ENCODE measurements around the gene PSKH1.
A peak's percentile ranks its signal among the peaks of the same experiment; 100 is the strongest.

PSKH1 gene

DNA sequence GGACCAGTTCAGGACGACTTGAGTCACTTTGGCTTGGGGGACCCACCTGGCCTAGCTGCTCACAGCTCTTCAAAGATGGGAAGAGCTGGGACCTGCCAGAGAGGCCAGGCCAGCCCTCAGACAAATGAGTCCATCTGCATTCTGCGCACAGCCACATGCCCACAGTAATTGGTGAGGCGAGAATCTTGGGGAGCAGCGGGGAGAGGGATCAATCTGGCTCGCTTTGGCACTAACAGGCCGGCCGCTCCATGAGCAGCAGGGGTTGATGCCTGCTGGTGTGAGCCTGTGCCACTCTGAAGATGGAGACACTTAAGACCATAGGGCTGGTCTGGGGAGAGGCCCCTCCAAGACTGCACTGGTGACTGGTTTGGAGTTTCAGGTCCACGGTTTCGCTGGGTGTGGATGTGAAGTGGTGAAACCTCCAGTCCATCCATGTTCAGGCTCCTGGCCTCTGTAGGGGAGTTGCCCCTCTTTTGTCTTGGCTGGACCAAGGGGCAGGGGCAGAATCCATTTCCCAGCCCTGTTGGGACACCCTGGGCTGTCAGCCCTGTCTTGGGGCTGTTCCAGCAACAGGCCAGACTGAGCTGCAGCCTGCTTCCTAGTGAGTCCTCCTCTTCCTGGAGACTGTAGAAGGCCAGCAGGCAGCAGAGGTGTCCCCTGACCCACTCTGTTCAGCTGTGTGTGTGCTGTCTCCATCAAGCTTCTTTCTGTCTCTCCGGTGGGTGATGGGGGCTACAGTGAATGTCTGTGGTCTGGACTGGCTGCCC, 31.3 kb downstream of the PSKH1 start:
- no peak overlapping the region for H3K4me3 ChIP-seq (ENCODE audit: low read depth, low read length)
- TF ChIP-seq CTCF (IDR thresholded peaks at IDR 0.05; ENCODE audit: borderline replicate concordance, insufficient read depth, low read depth, low read length) = no peak

- no peak for TF ChIP-seq CTCF (IDR thresholded peaks at IDR 0.05; ENCODE audit: borderline replicate concordance, insufficient read depth, low read depth, low read length)
- no peak overlapping the region for H3K4me3 ChIP-seq (ENCODE audit: low read depth, low read length)
Measured at GRCh38 chr16:67926181-67926750, 33.2 kb downstream of the PSKH1 start.

DNA sequence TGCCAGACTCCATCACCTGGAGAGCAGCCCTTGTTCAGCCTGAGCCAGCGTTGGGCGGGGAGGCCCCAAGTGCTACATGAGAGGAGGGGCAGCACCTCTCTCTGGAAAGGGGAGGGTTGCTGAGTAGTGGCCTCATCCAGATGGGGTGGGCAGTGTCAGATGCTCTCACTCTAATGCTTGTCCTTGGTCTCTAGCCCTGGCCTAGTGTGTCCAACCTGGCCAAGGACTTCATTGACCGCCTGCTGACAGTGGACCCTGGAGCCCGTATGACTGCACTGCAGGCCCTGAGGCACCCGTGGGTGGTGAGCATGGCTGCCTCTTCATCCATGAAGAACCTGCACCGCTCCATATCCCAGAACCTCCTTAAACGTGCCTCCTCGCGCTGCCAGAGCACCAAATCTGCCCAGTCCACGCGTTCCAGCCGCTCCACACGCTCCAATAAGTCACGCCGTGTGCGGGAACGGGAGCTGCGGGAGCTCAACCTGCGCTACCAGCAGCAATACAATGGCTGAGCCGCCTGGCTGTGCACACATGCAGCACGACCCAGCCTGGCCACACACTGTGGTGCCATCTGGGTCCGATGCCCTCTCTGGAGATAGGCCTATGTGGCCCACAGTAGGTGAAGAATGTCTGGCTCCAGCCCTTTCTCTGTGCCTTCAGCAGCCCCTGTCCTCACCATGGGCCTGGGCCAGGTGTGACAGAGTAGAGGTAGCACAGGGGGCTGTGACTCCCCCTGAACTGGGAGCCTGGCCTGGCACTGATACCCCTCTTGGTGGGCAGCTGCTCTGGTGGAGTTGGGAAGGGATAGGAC, 34.3 kb downstream of the PSKH1 start:
- H3K4me3 ChIP-seq (ENCODE audit: low read depth, low read length) = no peak overlapping the region
- TF ChIP-seq CTCF (IDR thresholded peaks at IDR 0.05; ENCODE audit: borderline replicate concordance, insufficient read depth, low read depth, low read length) = no peak

- TF ChIP-seq CTCF (IDR thresholded peaks at IDR 0.05; ENCODE audit: borderline replicate concordance, insufficient read depth, low read depth, low read length) = no peak
- no peak overlapping the region for H3K4me3 ChIP-seq (ENCODE audit: low read depth, low read length)
Measured at GRCh38 chr16:67928147-67928546, 35.1 kb downstream of the PSKH1 start.

- H3K4me3 ChIP-seq (ENCODE audit: low read depth, low read length) = no peak overlapping the region
- TF ChIP-seq CTCF (IDR thresholded peaks at IDR 0.05; ENCODE audit: borderline replicate concordance, insufficient read depth, low read depth, low read length) = peak; percentile 99
Measured at GRCh38 chr16:67928561-67929364, 35.7 kb downstream of the PSKH1 start.

DNA sequence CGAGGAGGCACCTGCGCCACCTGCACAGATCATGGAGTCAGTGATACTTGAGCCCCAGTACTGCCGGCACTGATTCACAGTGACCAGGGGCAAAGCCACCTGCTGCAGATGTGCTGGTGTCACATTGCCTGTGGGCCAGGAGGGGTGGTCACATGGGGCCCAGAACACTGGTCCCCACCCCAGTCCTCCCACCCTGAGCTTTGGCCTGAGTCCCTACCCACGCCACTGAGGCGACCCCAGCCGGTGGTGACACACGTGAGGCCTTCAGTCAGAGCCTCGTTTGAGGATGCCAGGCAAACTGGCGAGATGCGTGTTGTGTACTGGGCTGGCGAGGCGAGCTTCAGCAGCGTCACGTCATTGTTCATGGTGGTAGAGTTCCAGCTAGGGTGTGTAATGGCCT, 37.1 kb downstream of the PSKH1 start:
- H3K4me3 ChIP-seq (ENCODE audit: low read depth, low read length) = no peak overlapping the region
- no peak for TF ChIP-seq CTCF (IDR thresholded peaks at IDR 0.05; ENCODE audit: borderline replicate concordance, insufficient read depth, low read depth, low read length)
